ENCODE measurements around the gene PHB1. TPM values are rescaled to one million over a fixed set of nuclear protein-coding genes. Genes with fewer than 3 reads are reported as not detected.

Gene PHB1
- total RNA-seq, 1 experiment from 2014 or later = 146 TPM

DNA sequence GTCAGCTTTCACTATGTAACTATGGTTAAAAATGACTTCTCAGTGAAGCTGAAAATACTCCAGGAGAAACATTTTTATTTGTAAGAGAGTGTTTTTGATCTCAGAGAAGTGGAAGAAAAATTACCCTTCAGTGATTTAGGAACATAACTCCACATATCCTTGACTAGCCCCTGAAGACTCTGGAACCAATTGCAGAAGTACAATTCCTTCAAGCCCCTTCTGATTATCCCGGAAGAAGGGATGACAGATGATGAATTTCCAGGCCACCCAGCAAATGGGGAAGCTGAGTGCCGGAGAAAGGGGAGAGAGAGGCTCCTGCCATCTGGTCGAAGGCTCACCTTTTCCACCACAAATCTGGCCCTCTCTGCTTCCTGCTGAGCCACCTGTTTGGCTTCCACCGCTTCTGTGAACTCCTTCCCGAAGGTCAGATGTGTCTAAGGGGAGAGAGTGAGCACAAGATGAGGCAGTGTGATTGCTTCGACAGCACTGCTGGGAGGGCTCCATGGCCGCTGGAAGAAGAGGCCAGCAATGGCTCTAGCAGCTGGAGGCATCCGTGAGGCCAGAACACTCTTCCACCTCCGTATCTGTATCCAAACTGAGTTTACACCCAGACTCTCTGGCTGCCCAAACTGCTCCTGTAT, 8.1 kb downstream of the PHB1 start:
- no peak for DNase-seq (ENCODE audit: low read depth)

DNA sequence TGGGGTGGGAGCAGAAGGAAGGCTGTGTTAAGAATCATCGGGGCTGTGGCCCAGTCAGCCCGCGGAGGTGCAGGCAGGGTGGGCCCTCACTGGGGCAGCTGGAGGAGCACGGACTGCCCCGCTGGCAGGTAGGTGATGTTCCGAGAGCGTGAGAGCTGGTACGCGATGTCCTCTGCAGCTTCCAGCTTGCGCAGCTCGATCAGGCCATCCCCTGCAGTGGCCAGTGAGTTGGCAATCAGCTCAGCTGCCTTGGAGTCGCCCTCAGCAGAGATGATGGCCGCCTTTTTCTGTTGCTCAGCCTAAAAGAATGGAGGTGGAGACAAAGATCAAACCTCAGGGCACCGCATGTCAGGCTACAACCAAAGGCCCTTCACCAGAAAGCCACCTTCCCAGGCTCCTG, 9.8 kb downstream of the PHB1 start:
- no peak for DNase-seq (ENCODE audit: low read depth)

DNA sequence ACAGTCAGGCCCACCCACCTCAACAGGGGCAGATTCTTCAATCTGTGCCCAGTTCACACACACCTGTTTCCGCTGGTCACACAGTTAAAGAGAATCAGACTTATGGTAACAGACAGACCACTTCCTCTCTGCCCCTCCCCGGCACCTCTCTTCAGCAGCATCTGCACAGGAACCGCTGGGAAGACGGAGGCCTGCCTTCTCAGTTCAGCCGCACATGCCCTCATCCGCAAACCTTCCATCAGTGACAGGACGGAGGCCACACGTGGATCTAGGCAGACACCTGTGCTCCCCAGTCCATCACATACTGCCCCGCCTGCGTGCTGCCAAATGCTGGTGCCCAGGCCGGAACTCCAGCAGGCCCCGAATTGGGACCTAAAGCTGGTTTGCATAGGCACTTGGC, 10.3 kb downstream of the PHB1 start:
- DNase-seq (ENCODE audit: low read depth) = no peak

DNA sequence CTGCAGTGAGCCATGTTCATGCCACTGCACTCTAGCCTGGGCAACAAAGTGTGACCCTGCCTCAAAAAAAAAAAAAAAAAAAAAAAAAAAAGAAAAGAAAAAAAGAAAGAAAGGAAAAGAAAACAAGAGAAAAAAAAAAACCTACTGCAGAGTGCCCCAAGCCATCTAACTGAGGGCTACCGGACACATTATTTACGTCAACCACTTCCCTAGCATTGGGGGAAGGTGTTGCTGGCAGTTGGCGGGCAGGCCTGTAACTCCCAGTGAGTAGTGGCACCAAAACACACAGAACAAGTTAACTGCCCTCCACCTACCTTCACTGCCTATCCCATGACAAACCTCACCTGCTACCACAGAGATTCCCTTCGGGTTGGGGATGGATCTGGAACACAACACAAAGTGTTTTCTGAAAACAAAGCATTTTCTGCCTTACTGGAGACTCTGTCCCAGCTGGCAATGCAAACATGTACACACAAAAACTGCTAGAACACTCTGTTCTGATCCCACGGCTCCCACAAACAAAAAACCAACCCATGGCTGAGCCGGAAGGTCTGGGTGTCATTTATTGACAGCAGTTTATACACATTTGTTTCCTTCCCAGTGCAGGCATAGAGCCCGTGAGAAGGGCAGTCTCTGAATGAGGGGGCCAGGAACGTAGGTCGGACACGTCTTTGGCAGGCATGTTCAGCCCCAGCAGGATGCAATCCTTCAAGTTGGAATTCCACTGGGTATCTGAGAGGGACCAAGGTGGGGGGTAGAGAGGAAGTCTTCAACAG, 11.0 kb downstream of the PHB1 start:
- no peak for DNase-seq (ENCODE audit: low read depth)

DNA sequence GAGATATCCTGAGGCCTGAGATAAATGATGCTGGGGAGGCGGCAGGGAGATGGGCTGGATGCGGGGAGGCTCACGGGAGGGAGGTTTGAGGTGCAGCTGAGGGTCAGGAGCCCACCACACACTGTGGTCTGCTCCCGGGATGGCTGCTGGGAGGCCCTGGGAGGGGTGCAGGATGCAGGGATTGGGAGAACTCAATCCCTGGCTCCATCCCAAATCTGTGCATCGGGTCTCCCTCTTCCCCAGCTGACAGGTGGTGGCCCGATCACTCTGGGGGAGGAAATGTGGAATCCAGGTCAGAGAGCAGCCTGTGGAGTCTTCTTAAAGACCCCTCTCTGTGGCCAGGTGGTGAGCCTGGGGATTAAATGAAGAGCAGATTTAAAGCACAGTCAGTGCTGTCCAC, 12.0 kb downstream of the PHB1 start:
- no peak for DNase-seq (ENCODE audit: low read depth)

DNA sequence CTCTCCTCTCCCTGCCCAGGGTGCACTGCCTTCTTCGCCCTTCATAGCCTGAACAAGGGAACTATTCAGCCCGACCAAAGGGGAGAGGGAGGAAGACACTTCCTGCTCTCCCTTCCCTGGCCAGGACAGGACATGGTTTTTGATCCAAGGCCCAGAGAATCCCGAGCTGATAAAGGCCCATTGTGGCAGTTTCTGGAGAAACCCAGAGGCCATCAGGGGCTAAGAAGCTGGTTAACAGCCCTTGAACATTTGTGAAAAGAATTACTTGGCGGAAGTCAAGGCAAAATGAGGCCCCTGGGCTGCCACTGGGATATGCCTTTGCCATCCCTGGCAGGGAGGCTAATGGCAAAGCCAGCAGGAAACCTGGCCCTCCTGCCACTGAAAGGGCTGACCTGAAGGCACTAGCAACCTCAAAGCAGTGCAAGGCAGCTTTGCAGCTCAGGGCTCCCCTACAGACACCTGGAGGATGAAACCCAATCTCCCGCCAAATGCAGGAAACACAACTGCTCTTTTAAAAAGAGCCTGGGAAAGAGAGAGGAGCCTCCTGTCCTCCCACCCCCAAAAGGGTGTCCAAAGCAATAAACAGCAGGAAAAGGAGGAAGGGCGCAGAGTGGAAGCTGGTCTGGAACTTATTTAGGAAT, 12.6 kb downstream of the PHB1 start:
- DNase-seq (ENCODE audit: low read depth) = peak; percentile 50

DNA sequence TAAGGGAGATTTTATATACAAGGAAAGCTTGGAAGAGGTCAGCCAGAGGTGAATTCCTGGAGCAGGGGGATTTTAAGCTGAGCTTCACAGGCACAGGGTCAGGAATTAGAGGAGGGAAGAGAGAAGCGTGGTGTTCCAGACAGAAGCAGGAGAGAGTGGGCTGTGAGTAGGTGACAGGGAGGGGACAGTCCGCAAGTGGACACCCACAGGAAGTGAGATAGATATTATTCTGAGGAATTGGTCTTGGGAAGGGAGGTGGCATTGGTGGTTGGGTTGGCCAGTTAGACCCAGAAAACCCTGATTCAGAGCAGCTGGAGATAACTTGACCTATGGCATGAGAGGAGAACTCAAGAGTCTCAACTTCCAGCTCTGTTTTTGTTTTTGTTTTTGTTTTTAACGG, 14.7 kb downstream of the PHB1 start:
- no peak for DNase-seq (ENCODE audit: low read depth)

DNA sequence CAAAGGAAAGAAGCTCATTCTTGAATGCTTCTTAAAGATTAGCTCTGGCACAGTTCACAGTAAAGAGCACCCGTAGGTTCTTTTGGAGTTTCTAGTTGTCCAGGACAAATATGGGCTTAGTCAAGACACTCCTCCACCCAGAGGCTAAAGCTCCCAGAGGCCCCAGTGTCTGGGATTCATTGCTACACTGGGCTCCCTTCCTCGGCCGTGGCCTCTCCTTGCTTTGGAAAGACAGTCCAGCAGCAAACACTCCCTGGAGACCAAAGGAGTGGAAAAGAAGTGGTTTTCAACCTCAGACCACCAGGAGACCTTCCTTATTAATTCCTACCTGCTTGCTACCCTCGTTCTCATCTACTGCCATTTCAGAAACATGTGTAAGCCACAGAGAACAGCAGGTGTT, 17.1 kb downstream of the PHB1 start:
- no peak for DNase-seq (ENCODE audit: low read depth)

DNA sequence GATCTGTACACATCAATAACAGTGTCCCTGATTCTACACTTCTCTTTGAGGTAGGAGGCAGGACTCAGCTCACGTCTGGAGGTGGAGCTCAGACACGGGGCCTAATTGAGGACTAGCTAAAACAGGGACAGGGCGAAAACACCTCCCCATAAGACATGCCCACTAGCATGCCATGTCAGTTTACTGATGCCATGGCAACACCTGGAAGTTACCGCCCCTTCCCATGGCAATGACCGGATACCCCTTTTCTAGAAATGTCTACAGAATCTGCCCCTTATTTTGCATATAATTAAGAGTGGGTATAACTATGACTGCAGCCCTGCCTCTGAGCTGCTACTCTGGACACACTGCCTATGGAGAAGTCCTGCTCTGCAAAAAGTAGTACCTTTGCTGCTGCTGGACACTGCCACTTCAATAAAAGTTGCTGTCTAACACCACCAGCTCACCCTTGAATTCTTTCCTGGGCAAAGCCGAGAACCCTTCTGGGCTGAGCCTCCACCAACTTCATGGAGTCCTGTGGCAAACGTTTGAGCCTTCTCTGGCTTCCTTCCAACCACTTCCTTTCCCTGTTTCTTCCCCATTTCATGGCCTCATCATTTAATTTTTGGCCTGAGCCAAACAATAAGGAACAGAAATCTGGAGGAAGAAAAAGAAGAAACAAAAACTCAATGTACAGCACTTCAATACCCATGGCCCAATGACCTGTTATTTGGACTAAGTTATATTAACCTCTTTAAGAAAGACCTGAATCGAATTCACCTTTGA, 21.0 kb downstream of the PHB1 start:
- DNase-seq (ENCODE audit: low read depth) = no peak

DNA sequence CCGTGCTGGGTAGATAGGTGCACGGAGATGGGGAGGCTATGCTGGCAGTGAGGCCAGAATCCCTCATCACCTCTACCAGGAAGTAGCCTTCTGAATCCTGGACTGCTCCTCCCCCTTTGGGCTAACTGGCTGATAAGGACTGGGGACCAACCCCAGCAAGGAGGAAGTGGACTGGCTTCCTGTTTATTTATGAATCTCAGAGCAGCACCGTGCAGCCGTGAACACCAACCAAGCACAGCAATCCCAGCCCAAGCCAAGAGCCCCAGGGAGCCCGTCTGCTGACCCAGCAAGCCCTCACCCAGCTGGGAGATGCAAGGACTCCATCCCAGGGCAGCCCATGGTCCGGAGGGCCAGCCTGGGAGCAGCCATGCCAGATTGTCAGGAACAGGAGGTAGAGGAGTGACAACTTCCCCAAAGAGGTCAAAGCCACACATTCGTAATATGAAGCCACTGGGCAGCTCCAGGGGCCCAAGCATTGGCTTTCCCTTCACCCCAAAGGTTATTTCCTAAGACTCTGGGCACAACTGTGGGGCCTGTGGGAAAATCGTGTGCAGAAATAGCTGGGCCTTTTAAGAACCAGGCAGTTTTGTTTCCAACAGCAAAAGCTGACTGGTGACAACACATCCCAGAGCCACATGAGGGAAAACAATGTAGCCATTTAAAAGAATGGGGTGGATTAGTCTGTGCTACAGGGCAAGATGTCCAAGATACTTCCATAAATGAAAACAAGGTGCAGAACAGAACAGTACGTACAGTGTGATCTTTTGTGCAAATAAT, 23.9 kb downstream of the PHB1 start:
- peak; percentile 59 for DNase-seq (ENCODE audit: low read depth)

DNA sequence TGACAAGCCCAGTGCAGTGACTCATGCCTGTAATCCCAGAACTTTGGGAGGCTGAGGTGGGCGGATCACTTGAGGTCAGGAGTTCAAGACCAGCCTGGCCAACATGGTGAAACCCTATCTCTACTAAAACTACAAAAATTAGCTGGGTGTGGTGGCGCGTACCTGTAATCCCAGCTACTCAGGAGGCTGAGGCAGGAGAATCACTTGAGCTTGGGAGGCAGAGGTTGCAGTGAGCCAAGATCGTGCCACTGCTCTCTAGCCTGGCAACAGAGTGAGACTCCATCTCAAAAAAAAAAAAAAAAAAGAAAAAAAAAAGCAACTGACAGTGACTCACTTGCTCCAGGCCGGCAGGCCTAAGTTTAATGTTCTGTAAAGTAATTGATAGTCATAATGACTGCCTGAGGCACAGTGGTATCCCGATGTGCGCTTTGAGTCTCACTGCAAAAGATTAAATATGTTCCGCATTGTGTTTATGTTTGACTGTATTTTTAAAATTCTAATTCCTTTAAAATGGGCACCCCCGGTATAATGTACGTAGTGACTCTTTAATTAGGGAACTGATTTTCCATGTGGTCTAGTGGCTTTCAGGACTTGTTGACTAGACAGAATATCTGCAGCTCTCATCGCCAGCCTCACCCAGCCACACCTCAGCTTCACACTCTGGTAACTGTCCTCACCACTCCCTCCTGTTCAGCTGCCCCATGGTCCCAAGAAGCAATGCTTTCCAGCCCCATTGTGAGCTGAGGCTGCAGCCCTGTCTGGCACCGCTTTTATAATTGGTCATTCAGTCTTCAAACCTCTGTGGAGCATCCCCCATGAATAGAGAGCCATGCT, 25.0 kb downstream of the PHB1 start:
- peak; percentile 87 for DNase-seq (ENCODE audit: low read depth)

DNA sequence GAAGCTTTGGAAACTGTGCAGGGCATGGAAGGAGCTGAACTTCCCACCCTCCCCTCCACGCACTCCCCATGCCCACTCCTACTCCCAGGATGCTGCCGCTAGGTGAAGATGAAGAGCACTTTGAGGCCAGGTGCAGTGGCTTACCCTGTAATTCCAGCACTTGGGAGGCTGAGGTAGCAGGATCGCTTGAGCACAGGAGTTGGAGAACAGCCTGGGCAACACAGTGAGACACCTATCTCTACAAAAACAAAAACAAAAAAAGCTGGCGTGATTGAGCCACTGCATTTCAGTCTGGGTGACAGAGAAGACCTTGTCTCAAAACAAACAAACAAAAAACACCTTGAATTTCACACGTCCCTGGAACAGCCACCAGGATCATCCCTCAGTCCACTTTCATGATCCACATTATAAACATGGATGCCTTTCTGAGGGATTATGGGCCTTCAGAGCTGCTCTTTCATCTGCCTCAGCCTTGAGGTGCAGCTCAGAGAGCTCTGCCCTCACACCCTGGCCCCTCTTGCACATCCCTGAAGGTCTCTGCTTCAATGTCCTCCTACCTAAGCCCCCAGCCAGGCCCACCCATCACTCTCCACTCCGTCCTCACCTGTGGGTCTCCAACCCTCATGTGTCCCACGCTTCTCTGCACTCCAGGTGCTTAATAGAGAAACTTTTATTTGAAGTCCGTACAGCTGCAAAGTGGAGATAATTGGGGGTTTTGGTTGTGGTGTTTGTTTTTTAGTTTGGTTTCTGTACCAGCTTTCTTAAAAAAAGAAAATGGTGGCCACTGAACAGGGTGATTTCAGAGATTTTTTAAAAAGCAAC, 25.8 kb downstream of the PHB1 start:
- peak; percentile 52 for DNase-seq (ENCODE audit: low read depth)

DNA sequence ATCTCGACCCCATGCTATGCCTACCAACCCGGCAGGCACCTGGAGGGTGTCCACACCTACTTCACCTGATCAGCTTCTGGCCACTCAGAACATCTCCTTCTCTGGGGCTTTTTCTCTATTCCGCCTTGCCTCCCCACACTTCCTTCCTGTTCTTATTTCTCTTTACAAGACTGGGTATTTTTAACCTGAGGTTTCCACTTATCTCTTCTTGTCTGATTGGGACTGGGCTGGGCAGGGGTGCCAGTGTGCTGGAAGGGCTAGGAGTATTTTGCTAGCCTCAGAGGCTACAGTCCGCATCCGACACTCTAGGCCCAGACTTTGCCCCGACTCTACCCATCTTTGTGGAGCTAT, 26.4 kb downstream of the PHB1 start:
- DNase-seq (ENCODE audit: low read depth) = no peak

DNA sequence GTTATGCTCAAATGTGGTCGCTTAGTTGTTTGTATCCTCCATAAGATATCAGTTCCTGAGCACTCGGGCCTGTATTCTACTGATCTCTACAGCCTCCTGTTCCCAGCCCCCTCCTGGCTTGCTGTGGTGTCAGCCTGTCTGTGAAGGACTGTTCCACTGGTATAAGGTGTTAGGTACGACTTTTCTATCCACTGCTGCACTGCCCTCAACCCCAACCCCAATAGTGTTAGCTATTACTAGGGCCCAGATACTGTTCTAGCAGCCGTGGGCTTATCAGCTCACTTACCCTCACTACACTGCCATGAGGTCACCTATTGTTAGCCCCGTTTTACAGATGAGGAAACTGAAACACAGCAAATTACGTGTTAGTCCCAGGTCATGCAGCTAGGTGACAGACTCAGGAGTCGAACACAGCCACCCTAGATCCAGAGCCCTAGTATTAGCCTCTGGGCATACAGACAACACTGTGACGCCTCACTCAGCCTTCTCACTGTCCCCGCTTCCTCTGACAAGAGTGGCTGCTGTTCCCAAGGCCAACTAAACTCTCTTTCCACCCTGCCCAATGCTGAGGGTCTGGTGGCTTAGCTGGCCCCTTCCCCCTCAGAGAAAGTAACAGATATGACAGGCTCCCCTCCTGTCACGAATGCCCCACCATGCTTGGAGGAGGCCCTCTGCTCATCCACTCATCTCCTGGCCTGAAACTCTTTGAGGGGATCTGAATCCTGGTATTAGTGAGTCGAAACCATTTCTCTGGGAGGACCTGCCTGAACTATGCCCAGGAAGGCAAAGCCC, 27.0 kb downstream of the PHB1 start:
- DNase-seq (ENCODE audit: low read depth) = no peak

DNA sequence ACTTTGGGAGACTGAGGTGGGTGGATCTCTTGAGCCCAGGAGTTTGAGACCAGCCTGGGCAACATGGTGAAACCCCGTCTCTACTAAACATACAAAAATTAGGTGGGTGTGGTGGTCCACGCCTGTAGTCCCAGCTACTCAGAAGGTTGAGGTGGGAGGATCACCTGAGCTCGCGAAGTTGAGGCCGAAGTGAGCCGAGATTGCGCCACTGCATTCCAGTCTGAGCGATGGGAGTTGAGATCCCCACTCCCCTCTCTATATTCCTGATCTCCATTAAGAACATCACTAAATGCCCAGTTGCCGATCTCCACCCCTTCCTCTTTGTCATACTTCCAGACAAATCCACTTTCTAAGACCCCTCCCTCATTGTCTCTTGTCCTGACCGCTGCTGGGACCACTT, 28.3 kb downstream of the PHB1 start:
- no peak for DNase-seq (ENCODE audit: low read depth)

DNA sequence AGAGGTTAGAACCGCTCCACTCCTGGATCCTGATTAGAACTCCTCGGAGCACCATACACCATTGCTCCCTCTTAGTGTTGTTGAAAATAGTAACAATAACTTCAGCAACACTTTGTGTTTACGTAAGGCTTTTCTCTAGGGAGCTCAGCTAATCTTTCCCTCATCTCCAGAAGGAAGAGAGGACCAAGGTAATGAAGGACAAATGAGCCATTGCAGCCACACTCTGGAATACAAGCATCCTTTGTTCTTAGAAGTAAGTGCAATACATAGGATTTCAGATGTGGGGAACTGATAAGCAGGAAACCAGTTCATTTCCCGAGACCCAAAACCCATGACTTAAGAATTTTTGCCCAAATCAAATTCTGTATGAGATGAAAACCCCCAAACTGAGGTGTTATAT, 29.7 kb downstream of the PHB1 start:
- DNase-seq (ENCODE audit: low read depth) = no peak

DNA sequence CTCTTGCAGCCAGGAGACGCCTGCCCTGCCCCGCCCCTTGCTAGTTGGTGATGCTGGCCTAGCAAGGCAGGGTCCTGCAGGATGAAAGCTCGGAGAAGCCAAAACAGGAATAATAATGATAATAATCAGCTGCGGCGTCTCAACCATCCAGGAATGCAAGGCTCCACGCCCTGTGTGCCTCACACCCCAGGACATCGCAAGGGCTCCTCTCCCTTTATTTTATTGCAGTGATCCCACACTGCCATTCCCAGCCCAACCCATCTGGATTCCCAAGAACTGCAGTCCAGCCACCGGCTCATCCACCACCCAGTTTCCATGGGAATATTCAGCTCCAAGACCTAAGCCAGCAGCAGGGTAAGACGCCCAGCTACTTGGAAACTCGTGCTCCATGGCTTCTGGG, 31.6 kb downstream of the PHB1 start:
- no peak for DNase-seq (ENCODE audit: low read depth)

DNA sequence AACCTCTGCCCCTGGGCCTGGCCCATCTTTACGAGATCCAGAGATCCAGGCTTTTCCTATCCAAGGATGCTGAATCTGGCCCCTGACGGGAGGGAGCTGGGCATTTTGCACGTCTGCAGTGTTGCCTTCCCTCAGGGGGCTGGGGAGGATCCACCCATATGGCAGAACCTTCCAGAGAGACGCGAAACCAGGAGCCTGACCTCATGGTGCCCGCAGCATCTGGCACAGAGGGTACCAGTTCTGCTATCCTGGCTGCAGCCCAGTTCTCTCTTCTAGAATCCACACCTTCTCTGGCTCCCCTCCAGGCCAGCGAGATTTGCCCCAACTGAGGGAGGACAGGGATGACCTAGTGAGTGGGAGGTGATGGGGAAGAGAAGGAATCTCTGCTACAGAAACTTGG, 32.1 kb downstream of the PHB1 start:
- no peak for DNase-seq (ENCODE audit: low read depth)

DNA sequence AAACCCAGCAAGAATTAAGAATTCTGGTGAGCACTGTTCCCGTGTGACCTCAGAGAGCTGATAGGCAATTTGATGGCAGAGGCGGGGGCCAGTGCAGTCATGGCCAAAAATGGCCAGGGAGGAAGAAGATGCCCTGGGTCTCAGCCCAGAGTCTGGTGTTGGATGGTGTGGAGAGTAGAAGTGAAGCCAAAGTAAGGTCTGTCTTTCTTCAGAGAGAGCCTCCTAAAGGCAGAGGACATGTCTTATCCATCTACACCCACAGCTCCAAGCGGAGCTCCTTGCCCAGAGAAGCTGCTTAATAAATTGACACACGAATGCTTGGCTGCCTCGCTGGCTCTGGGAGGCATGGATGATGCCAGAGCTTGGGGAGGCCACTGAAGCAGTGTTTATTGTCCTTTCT, 32.9 kb downstream of the PHB1 start:
- no peak for DNase-seq (ENCODE audit: low read depth)
